SK-N-SH (cell line): Measurements from ENCODE around the gene CUX1. TPM values are rescaled to one million over a fixed set of nuclear protein-coding genes. Genes with fewer than 3 reads are reported as not detected.

ENCODE experiments used
- CTCF ChIA-PET: fragments of 300-600, 350-600 bp; formaldehyde crosslinking; extraction: SDS; loops from one replicate; lab custom pipeline; 2021; lab: Yijun Ruan, JAX
- POLR2A ChIA-PET: fragments of 350-600 bp; sonication (Branson Sonifier 250); formaldehyde crosslinking; extraction: SDS; loops from one replicate; lab custom pipeline; 2020; ENCODE audit warnings: antibody characterized with exemption, inconsistent platforms; lab: Yijun Ruan, JAX
- DNase-seq: peaks from one replicate; pipeline ENCODE4 v3.0.0; 2012
- H2AFZ ChIP-seq: fragments of 200-600 bp; sonication (generic); 2 replicates; pipeline ENCODE4 v1.8.1; 2016; ENCODE audit warnings: antibody characterized with exemption, mild to moderate bottlenecking, low read depth
- H3F3A ChIP-seq: fragments of 200-600 bp; sonication (generic); replicated peaks from 2 replicates; pipeline ENCODE3; 2016; ENCODE audit warnings: antibody characterized with exemption, mild to moderate bottlenecking; ENCODE audit not compliant: insufficient read depth
- H3K27ac ChIP-seq, 2 experiments: fragments of 200-500 bp in 1 of 2; fragments of 200-600 bp in 1 of 2; sonication (Bioruptor generic) in 1 of 2; sonication (generic), shearing (Covaris generic) in 1 of 2; 2 replicates each; pipeline versions ENCODE4 v1.5.1 to v1.6.1; 2014 to 2016; ENCODE audit warnings: low read depth in 2 of 2, inconsistent platforms in 1 of 2, low read length in 1 of 2, mild to moderate bottlenecking in 1 of 2, mixed read lengths in 1 of 2
- H3K27me3 ChIP-seq: fragments of 200-600 bp; sonication (generic), shearing (Covaris generic); 2 replicates; pipeline ENCODE4 v1.6.1; 2016; ENCODE audit warnings: mixed run types; ENCODE audit not compliant: insufficient read depth
- H3K36me3 ChIP-seq, 2 experiments: fragments of 200-500 bp in 1 of 2; fragments of 200-600 bp in 1 of 2; sonication (Bioruptor generic) in 1 of 2; sonication (generic) in 1 of 2; replicated peaks in 1 of 2; 2 replicates each; pipeline versions ENCODE3 to v1.5.1; 2014 to 2016; ENCODE audit warnings: low read length in 1 of 2, mild to moderate bottlenecking in 1 of 2; ENCODE audit not compliant: insufficient read depth in 2 of 2, control insufficient read depth in 1 of 2
- H3K4me1 ChIP-seq, 2 experiments: fragments of 200-500 bp in 1 of 2; fragments of 200-600 bp in 1 of 2; sonication (Bioruptor generic) in 1 of 2; sonication (generic), shearing (Covaris generic) in 1 of 2; 2 replicates each; pipeline versions ENCODE4 v1.5.1 to v1.6.1; 2014 to 2016; ENCODE audit warnings: low read depth in 1 of 2, low read length in 1 of 2, mixed run types in 1 of 2; ENCODE audit not compliant: insufficient read depth in 2 of 2, control insufficient read depth in 1 of 2
- H3K4me2 ChIP-seq: fragments of 200-600 bp; sonication (generic), shearing (Covaris generic); 2 replicates; pipeline ENCODE4 v1.6.1; 2017; ENCODE audit warnings: mixed run types
- H3K4me3 ChIP-seq, 2 experiments: fragments of 200-500 bp in 1 of 2; fragments of 200-600 bp in 1 of 2; sonication (Bioruptor generic) in 1 of 2; sonication (generic), shearing (Covaris generic) in 1 of 2; 2 replicates each; pipeline versions ENCODE4 v1.5.1 to v1.8.1; 2014 to 2016; ENCODE audit warnings: low read depth in 2 of 2, inconsistent platforms in 1 of 2, low read length in 1 of 2, mild to moderate bottlenecking in 1 of 2, mixed read lengths in 1 of 2, moderate library complexity in 1 of 2
- H3K79me2 ChIP-seq: fragments of 200-600 bp; sonication (generic); 2 replicates; pipeline ENCODE4 v1.8.1; 2017; ENCODE audit warnings: mild to moderate bottlenecking; ENCODE audit not compliant: insufficient read depth
- H3K9ac ChIP-seq: fragments of 200-600 bp; sonication (generic); 2 replicates; pipeline ENCODE4 v1.6.1; 2017; ENCODE audit warnings: mixed run types
- H3K9me2 ChIP-seq: fragments of 200-600 bp; sonication (generic); 2 replicates; pipeline ENCODE4 v1.6.1; 2017; ENCODE audit warnings: mixed run types
- H3K9me3 ChIP-seq: fragments of 200-600 bp; sonication (generic); 2 replicates; pipeline ENCODE4 v1.6.1; 2017; ENCODE audit warnings: mixed run types, mild to moderate bottlenecking, moderate library complexity
- H4K20me1 ChIP-seq: fragments of 200-600 bp; sonication (generic); 2 replicates; pipeline ENCODE4 v1.6.1; 2017; ENCODE audit warnings: mild to moderate bottlenecking, mixed run types; ENCODE audit not compliant: insufficient read depth
- CHD2 ChIP-seq: fragments of 150-350 bp; IDR thresholded peaks from 2 replicates; pipeline ENCODE4 v1.6.1; 2018; ENCODE audit warnings: low read length; ENCODE audit not compliant: partially characterized antibody
- EZH2phosphoT487 ChIP-seq: fragments of 200-600 bp; sonication (generic); IDR thresholded peaks from 2 replicates; pipeline ENCODE4 v1.6.1; 2017; ENCODE audit warnings: low read depth, mixed run types, mild to moderate bottlenecking, antibody characterized with exemption, moderate library complexity, borderline replicate concordance
- FOSL2 ChIP-seq: IDR thresholded peaks from 2 replicates; pipeline ENCODE4 v1.4.0; 2012; ENCODE audit warnings: low read depth, mild to moderate bottlenecking, moderate library complexity, borderline replicate concordance
- GABPA ChIP-seq: IDR thresholded peaks from 2 replicates; pipeline ENCODE4 v1.4.0; 2012; ENCODE audit warnings: low read depth, mild to moderate bottlenecking
- IRF3 ChIP-seq: fragments of 150-350 bp; IDR thresholded peaks from 2 replicates; pipeline ENCODE4 v1.6.1; 2016; ENCODE audit warnings: mild to moderate bottlenecking, low read depth, low read length
- MAX ChIP-seq: IDR thresholded peaks from 2 replicates; pipeline ENCODE4 v1.4.0; 2012; ENCODE audit warnings: low read depth
- MEF2A ChIP-seq: IDR thresholded peaks from 2 replicates; pipeline ENCODE4 v1.4.0; 2012; ENCODE audit warnings: low read depth, borderline replicate concordance
- MXI1 ChIP-seq: IDR thresholded peaks from 2 replicates; pipeline ENCODE4 v1.6.1; 2012; ENCODE audit warnings: mild to moderate bottlenecking, low read depth, low read length, improper control_type of control experiment
- RCOR1 ChIP-seq: fragments of 150-350 bp; IDR thresholded peaks from 2 replicates; pipeline ENCODE4 v1.6.1; 2017; ENCODE audit warnings: antibody characterized with exemption, low read length
- REST ChIP-seq: IDR thresholded peaks from 2 replicates; pipeline ENCODE4 v1.6.1; 2012; ENCODE audit warnings: mild to moderate bottlenecking, low read depth, low read length, moderate library complexity
- RFX5 ChIP-seq: IDR thresholded peaks from 2 replicates; pipeline ENCODE4 v1.6.1; 2012; ENCODE audit warnings: mild to moderate bottlenecking, improper control_type of control experiment, low read length
- SIN3A ChIP-seq: IDR thresholded peaks from 2 replicates; pipeline ENCODE4 v1.6.1; 2012; ENCODE audit warnings: low read depth, mild to moderate bottlenecking, low read length, moderate library complexity, borderline replicate concordance
- TAF1 ChIP-seq: IDR thresholded peaks from 2 replicates; pipeline ENCODE4 v1.6.1; 2012; ENCODE audit warnings: low read depth, mild to moderate bottlenecking, low read length, moderate library complexity, borderline replicate concordance
- TEAD4 ChIP-seq: IDR thresholded peaks from 2 replicates; pipeline ENCODE4 v1.4.0; 2012; ENCODE audit warnings: mild to moderate bottlenecking, borderline replicate concordance; ENCODE audit not compliant: insufficient read depth
- USF1 ChIP-seq: IDR thresholded peaks from 2 replicates; pipeline ENCODE4 v1.4.0; 2012; ENCODE audit warnings: low read depth, borderline replicate concordance
- USF2 ChIP-seq: fragments of 150-350 bp; IDR thresholded peaks from 2 replicates; pipeline ENCODE4 v1.6.1; 2017; ENCODE audit warnings: antibody characterized with exemption, low read length, low read depth, borderline replicate concordance
- WGBS: methylation state at CpG from one replicate; pipeline ENCODE4 v1.1.6; 2017; ENCODE audit warnings: low lambda C conversion rate; 5-methylcytosine and 5-hydroxymethylcytosine counted together
- polyA plus RNA-seq, 3 experiments: library from polyadenylated mRNA; depleted of rRNA; stranded (reverse); fragments of >200 nt; gene quantifications; 2 replicates each; pipeline ENCODE4 v1.2.3, GENCODE V29; 2012

CUX1 gene
- polyA plus RNA-seq, 1 of the 3 experiments (the other 2 are of a cell fraction): 68.6 TPM

- no peak for TF ChIP-seq RCOR1
- no peak for TF ChIP-seq TAF1
- no peak for TF ChIP-seq IRF3
- no peak for TF ChIP-seq USF2
Observed at GRCh38 chr7:102310414-102310815, 493.0 kb downstream of the CUX1 start (continued).

- no peak overlapping the region for H2AFZ ChIP-seq
- CTCF ChIA-PET: no interaction called here
- POLR2A ChIA-PET: no interaction called here
Observed at GRCh38 chr7:102312317-102312716, 494.9 kb downstream of the CUX1 start.

More at GRCh38 chr7:102312317-102312716, 494.9 kb downstream of the CUX1 start:
- H3F3A ChIP-seq: no peaks in the 10 kb centered on the region
- TF ChIP-seq GABPA (no peak), MEF2A (no peak), SIN3A (no peak), USF2 (no peak), IRF3 (no peak), CHD2 (no peak), FOSL2 (no peak), MAX (no peak), RCOR1 (no peak), MXI1 (no peak), TEAD4 (no peak), USF1 (no peak), REST (no peak), EZH2phosphoT487 (no peak), RFX5 (no peak)
- TF ChIP-seq, all 33 proteins: peak for 0
- Histone ChIP-seq H3K9ac (no peak overlapping the region), H3K4me1 (no peaks in the 10 kb centered on the region), H3K4me2 (no peak overlapping the region), H3K9me2 (no peaks in the 10 kb centered on the region), H3K27me3 (no peaks in the 10 kb centered on the region), H3K79me2 (no peaks in the 10 kb centered on the region), H3K36me3 (peaks cover 0 to 4% of the 10 kb centered on the region in 2 experiments), H4K20me1 (no peaks in the 10 kb centered on the region), H3K4me3 (no peak overlapping the region), H3K9me3 (no peaks in the 10 kb centered on the region), H3K27ac (no peak overlapping the region)
- 95% methylated on average over 2 of the region's 2 CpGs for WGBS
- no peak for DNase-seq
